ENCODE data around the gene SRPK2.
"Not testable (repeated sequence)": the region's sequence is repeated elsewhere in the genome, so short reads cannot be mapped to it uniquely, and the experiment has no call there.

SRPK2 gene

DNA sequence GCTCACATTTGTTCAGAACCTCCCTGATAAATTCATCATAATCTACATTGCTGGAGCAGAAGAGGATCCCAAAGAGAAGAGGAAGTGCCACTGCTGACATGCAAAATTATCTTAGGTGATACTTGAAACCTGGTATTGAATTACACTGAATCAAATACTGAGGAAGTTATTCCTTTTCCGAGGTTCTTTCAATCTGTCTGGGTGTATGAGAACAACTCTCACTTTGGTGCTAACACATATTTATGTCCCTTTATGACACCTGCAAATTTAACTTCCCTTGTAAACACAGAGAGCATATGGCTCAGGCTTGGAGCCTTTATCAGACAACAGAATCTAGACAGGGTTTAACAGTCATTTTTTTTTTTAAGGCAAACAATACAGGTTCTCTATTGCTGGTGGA lies 131.4 kb downstream of the SRPK2 start:
- no peak for DNase-seq

DNA sequence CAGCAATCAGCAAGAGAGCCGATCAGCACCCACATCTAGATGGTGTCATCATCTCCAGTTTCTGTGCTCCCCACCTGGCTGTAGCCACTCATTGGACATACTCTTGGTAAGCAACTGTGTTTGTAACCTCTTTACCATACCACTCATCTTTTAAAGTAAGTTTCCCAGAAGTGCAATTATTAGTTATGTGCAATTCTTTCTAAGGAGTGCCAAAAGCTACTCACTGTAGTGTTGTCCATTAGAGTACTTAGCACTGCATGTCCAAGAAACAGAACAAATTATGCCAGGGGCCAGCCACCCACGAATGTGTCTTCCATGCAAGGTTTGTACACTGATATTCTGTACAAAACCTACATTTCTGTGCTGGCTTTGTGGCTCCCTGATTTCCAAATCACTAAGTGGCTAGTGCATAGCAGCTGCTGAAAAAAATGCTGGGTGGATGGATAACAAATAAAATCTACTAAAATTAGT lies 131.9 kb downstream of the SRPK2 start:
- DNase-seq: no peak

GRCh38 chr7:105250706-105251105 lies 138.0 kb downstream of the SRPK2 start:
- no peak for DNase-seq

DNA sequence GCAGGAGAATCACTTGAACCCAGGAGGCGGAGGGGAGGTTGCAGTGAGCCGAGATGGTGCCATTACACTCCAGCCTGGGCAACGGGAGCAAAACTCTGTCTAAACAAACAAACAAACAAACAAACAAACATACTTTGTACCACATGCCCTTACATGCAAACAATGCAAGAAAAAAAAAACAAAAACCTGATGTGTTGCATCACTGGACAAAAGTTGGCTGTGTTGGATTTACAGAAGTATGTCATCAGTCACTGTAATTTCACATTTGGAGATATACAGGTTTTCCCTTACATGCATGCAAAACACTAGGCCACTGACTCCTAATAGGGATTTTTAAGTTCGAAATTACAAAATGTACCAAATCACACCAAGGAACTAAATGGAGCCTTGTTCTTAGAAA lies 138.5 kb downstream of the SRPK2 start:
- no peak for DNase-seq

DNA sequence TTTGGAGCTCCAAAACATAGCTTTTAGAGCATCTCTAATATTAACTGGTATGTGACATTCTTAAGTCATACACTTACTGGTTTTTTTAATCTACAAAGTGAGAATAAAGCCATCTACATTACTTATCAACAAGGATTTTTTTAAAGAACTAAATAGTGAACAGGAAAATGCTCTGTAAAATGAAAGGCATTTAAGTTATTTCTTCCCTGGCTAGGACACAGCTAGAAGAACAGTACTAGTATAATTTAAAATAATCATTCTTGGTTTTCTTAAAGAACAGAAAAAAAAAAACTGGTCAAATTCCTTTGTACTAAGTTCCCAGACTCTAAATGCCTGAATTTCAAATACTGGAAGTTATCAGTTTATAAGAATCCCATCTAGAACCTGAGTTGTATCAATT lies 139.5 kb downstream of the SRPK2 start:
- DNase-seq: no peak

DNA sequence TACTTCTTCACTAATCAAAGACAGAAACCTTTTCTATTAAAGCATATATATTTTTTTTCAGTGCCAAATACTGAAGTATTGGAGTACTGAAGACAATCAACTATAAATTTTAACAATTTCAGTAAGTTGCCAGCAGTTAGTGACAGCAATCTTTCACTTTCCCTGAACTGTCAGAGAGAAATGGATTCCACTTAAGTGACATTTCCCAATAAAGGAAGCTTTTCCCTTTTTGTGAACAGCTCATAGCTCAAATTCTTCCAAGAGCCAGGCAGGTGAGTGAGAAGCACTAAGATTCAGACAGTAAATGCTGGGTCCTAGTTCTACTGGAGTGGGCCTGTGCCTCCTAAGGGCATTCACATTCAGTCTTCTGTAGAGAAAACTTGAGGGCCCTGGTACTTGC lies 142.0 kb downstream of the SRPK2 start:
- DNase-seq: no peak

- peak; percentile 11 for DNase-seq
Observed at GRCh38 chr7:105246256-105246655, 142.5 kb downstream of the SRPK2 start.

DNA sequence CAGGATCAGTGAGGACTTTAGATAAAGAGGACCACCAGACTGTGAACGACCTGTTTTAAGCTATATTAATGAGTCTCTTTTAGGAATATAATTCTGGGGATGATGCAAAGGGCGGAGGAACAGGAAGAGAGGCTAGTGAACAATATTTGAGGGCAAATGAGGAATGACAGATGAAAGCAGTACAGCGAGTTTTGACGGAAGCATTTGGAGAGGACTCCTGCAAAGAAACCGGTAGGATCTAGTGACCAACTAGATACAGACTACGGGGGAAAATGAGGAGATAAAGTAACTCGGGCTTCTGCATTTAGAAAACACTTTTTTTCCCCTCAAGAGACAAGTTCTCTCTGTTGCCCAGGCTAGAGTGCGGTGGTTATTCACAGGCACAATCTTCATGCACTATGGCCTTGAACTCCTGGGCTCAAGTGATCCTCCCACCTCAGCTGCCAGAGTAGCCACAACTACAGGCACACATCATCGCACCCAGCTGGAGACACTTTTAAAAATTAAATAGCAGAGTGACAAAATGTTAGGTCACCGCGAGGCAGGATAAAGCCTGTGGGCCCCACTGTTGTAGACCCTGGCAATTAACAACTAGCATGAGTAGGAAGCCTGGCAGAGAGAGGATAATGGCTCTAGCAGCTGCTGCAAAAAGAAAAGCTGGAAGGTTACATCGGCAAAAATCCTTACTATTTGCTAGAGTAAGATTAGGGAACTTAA lies 143.2 kb downstream of the SRPK2 start:
- no peak for DNase-seq

GRCh38 chr7:105244594-105244993 lies 144.1 kb downstream of the SRPK2 start:
- DNase-seq: no peak

DNA sequence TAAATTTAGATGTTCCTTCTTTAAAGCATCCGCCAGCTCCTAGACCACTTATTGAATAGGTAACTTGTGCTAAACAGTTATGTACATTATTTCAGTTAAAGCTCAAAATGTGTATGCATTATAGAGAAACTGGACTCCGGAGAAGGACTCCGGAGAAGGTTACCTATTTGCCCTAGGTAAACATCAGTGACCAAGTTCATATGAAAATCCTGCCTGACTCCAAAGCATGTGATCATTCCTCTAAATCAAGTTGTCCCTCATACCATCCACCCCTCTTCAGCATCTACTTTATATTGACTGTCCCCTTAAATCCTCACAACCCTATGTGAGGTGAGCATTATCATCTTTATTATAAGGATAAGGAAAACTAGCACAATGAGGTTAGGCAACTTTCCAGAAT lies 147.5 kb downstream of the SRPK2 start:
- no peak for DNase-seq

- DNase-seq: no peak
Observed at GRCh38 chr7:105238198-105238765, 150.4 kb downstream of the SRPK2 start.

GRCh38 chr7:105234886-105235285 lies 153.8 kb downstream of the SRPK2 start:
- DNase-seq: no peak

- DNase-seq: not testable (repeated sequence)
Observed at GRCh38 chr7:105232829-105233291, 155.9 kb downstream of the SRPK2 start.

- DNase-seq: no peak
Observed at GRCh38 chr7:105230486-105230885, 158.2 kb downstream of the SRPK2 start.

- DNase-seq: no peak
Observed at GRCh38 chr7:105229641-105230040, 159.1 kb downstream of the SRPK2 start.

DNA sequence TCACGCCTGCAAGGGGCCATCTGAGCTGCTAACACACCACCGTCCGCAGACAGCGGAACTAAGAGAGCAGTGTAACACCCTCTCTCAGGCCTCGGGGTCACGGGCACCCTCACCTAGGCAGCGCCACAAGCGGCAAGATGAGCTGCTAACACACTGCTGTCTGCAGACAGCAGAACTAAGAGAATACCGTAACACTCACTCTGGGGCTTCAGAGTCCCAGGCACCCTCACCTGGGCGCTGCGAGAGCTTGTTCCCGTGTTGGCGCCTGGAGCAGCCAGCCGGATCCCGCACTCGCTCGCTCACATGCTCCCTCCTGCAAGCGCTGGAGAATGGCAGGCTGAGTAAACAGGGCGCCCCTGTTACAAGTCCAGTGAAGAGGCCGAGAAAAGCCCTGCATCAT lies 160.2 kb downstream of the SRPK2 start:
- DNase-seq: no peak

DNA sequence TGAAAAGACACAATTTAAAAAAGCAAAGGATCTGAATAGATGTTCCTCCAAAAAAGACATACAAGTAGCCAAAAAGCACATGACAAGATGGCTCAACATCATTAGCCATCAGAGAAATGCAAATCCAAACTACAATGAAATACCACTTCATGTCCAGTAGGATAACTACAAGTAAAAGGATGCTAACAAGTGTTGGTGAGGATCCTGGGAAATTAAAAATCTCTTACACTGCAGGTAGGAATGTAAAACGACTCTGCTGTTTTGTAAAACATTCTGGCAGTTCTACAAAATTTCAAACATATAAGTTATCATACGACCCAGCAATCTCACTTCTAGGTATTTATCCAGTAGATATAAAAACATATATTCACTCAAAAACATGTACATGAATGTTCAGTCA lies 161.3 kb downstream of the SRPK2 start:
- no peak for DNase-seq

DNA sequence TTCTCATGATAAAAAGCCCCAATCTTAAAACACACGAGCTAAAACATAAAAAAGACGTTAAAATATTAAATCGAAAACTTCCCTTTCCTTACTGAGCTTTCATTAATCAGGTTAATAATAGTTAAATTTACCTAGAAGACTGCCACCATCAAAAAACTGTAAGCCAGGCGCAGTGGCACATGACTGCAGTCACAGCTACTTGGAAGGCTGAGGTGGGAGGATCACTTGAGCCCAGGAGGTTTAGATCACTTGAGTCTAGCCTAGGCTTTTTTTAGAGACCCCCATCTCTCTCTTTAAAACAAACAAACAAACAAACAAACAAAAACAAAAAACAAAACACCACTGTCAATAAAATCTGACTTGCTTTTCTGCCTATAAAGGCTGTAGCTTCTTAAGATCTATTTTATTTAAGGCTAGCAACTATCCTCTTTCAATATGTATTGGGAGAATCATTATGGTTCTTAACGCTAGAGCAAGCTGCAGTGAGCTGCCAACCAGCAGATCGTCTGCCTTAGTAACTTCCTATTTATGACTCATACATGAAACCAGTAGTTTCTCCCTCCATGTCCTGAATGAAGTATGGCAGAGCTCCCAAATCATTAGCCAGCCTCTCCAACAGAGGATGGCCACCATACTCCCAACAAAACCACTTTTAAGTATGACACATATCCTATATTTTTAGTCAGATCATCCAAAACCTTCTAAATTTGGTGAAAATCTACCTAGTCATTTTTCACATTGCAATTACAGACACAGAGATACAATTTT lies 163.7 kb downstream of the SRPK2 start:
- peak; percentile 86 for DNase-seq

DNA sequence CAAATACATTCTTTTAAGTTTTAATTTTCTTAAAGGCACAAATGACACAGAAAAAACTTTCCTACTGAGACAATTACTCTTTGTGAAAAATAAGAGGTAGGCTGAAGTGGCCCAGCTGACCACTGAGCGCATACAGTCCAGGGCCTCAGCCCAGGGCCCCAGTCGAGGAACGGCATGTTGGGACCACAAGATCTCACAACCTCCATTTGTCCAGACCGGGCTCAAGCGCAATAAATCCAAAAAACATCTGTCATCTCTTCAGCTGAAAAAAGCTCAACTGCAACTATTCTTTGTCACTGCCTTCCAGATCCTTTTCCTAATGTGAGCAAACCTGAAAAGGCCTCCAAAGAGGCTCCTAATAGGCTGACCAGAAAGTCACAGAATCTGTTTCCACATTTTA lies 165.8 kb downstream of the SRPK2 start:
- peak; percentile 26 for DNase-seq

- DNase-seq: no peak
Observed at GRCh38 chr7:105219771-105220160, 169.0 kb downstream of the SRPK2 start.

- no peak for DNase-seq
Observed at GRCh38 chr7:105218939-105219770, 169.6 kb downstream of the SRPK2 start.

- no peak for DNase-seq
Observed at GRCh38 chr7:105218215-105218614, 170.5 kb downstream of the SRPK2 start.

DNA sequence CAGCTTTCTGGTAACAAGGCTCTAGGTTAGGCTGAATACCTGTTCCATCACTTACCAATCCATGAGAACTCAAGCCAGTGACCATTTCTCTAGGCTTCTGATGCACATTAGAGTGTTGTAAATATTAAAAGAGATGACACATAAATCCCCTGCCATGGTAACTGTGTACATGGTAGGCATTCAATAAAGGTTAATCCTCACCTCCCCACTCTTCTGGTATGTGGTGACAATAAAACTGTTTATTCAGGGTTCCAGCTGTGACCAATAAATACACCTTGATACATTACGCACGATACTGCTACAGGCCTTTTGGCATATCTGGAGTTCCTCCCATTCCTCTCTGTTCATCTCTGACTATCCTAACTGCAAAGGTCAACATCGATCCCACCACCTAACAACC lies 171.9 kb downstream of the SRPK2 start:
- no peak for DNase-seq

Measured in MV-4-11 (cell line).